ENCODE measurements around the gene PROB1.
"Not testable (repeated sequence)": the region's sequence is repeated elsewhere in the genome, so short reads cannot be mapped to it uniquely, and the experiment has no call there.

The PROB1 gene

DNA sequence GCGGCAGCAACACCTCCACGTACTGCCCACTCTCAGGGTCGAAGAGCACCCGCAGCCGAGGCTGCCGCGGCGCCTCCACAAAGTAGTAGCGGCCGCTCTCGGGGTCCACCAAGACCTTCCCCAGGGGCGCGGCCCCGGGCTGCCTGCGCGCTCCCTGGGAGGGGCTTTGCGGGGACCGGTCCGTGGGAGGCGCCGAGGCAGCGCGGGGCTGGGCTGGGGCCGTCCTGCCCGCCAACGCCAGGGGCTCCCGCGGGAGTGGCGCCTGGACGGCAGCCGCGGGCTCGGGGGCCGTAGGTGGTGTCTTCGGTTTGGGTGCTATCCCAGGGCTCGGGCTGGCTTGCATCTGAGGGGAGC lies 2.6 kb downstream of the PROB1 start:
- no peak for DNase-seq

DNA sequence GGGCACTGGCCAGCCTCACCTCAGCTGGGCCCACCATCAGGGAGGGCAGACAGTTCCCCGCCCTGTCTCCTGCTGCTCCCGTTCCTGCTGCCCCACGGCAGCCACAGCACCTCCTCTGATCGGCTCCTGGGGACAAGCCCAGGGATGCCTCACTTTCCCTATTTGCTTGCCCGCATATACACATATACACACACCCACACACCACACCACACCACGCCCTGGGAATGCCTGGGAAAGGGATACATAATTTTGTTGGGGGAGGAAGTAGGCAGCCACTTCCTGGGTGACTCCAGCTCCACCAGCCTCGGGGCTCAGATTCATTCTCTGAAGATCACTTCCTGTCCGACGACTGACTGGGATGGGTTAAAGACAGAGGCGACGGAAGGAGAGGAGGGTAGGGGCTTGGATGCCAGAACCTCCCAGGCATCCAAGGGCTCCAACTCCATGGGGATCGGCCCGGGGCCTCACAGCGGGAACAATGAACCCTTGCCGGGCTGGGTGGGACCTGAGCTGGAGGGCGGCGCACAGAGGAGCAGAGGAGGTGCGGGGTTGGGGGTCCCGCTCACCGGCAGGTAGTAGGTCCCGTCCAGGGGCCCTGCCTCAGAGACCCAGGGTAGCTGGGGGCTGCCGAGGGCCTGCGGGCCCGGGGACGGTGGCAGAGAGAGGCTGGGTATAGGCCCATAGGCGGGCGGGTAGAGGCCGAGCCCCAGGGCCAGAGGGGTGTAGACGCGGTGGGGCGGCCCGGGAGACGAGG lies 3.2 kb downstream of the PROB1 start:
- no peak for DNase-seq

DNA sequence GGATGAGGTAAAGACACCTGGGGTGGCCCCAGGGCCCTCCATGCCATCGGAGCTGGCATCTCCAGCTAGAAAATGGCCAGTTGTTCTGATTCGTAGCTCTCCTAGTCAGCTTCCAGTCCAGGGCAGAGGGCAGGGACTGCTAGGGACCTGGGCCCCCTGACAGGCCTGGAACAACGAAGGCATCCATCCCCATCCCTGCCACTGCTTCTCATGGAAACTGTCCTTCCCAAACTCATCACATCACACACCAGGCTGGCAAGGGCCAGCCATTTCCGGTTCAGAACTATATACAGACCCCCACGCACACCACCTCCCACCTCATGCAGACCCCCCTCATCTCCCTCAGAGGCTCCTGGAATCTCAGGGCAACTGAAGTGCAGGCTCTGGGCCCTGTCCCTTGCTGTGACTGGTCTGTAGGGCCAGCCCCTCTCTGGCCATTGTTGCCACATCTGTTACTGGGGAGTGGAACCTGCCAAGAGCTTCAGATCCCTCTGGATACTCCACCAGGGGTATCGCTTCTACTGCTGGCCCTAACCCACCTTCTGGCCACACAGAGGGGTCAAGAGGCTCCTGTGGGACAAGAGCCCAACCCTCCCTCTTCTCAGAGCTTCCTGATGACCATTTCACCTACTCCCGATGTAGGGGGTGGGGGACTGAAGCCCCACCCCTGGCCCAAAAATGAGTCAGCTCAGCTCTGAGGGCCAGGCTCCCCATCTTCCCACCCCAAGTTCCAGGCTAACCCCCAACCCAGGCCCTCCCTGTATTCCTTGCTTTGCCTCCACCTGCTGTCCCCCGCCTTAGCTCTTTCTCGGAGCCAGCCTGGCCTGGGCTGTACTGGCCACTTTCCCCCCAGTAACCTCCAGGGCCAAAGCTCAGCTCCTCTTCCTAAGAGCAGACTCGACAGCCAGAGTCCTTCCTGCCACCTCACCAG lies 4.0 kb downstream of the PROB1 start:
- DNase-seq = no peak

DNA sequence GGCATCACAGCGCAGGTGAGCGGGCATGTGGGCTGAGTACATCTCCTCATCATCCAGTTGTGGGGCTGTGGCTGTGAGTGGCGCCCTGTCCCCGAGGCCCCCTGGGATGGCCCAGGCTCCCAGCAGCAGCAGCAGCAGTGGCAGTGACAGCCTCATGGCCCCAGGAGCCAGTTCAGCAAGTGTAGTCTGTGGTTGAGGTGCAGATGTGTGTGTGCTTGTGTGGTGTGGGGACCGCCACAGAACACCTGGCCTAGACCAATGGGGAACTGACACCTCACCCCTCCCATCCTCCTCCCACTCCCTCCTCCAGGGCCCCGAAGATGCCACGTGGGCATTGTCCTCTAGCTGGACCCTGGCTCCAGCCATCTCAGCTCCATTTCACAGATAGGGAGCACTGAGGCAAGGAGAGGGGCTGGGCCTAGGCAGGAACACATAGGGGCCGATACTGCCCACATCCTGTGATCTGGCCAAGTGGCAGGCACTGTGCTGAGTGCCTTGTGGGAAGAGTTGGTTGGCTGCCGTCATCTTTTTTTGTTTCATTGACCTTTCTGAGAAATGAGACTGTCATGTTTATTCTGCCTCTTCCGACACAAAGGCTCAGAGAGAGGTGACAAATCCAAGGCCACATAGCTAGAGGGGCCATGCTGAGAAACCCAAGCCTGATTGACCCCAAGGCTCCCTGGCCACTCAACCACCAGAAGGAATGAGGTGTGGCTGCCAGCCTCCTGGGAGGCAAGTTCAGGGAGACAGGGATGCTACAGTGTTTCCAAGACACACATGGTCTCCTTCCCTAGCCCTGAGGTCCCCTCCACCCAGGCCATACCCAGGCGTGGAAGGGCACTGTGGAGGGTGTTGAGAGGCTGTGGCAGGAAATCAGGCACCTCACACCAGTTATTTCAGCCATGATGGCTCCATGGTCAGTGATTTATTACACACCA lies 4.9 kb downstream of the PROB1 start, which contains the start of gene MZB1:
Gene MZB1 (minus strand): TSS at position 213 of the 938 bp plus-strand sequence. CDS start 57 bp downstream, at position 156.
- no peak for DNase-seq

DNA sequence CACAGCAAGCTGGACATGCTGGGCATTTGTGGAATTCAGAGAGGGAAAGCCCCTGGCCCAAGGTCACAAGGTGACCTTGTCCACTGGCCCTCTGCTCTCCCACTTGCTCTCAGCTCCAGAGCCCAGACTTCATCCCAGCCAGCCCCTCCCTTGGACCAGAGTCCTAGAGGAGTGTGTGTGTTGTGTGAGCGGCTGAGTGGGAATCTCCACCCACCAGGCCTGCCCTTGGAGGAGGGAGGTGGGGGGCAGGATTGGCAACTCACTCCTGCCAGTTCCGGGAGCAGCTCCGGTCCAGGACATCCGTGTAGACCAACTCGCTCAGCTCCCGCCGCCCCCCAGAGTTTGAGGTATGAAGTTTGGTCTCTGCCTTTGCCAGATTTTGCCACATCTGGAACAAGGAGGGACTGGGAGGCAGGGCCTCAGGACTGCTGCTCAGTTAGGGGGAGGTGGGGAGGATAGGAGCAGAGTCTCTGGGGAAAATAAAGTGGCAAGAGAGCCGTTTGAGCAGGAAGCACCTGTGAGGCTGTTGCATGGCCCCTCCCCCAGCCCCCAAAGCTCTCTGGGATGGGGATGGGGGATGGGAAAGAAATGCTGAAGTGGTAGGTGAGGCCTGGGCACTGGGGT lies 6.6 kb downstream of the PROB1 start:
- DNase-seq = no peak

DNA sequence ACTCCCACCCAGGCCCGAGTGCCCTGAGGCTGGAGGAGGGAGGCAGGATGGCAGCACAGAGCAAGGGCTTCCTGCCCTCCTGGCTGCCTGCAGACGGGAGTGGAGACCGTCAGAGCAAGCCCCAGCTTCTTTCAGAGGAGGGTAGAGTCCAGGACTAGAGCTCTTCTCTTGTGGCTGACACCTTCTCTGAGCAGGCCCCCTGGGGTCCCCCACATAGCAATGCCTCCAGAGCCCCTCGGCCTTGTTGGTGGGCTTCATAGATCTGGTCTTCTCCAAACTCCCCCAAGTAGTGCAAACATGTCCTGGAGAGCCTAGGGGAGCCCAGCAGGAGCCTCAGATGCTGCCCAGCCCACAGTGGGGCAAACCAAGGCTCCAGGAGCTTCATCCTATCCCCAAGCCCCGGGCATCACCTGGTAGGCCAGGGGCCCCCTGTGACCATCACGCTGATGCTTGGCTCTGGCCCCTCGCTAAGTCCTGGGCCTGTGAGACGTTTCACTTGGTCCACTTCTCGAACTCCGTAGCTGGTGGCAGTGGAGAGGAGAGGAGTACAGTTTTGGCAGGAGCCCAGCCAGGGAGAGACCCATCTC lies 7.2 kb downstream of the PROB1 start:
- DNase-seq = no peak

DNA sequence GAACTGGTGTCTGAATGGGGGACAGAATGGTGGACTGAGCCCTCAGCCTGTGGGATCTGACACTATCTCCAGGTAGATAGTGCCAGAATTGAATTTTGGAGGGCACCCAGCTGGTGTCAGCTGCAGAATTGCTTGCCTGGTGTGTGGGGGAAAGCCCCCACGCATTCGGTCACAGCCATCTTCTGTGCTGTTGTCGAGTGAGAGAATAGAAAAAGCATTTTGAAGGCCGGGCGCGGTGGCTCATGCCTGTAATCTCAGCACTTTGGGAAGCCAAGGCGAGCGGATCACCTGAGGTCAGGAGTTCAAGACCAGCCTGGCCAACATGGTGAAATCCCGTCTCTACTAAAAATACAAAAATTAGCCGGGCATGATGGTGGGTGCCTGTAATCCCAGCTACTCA lies 7.9 kb downstream of the PROB1 start:
- DNase-seq = not testable (repeated sequence)

DNA sequence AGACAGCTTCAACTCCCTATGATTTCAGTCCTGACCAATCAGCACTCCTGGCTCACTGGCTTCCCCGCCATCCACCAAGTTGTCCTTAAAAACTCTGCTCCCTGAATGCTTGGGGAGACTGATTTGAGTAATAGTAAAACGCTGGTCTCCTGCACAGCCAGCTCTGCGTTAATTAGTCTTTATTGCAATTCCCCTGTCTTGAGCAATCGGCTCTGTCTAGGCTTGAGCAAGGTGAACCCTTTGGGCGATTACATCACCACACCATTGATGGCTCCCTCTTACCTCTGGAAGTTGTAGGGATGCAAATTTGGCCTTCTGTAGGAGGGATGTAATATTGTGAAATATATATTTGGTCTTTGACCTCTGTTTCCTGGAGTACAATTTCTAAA lies 8.9 kb downstream of the PROB1 start:
- DNase-seq = no peak

DNA sequence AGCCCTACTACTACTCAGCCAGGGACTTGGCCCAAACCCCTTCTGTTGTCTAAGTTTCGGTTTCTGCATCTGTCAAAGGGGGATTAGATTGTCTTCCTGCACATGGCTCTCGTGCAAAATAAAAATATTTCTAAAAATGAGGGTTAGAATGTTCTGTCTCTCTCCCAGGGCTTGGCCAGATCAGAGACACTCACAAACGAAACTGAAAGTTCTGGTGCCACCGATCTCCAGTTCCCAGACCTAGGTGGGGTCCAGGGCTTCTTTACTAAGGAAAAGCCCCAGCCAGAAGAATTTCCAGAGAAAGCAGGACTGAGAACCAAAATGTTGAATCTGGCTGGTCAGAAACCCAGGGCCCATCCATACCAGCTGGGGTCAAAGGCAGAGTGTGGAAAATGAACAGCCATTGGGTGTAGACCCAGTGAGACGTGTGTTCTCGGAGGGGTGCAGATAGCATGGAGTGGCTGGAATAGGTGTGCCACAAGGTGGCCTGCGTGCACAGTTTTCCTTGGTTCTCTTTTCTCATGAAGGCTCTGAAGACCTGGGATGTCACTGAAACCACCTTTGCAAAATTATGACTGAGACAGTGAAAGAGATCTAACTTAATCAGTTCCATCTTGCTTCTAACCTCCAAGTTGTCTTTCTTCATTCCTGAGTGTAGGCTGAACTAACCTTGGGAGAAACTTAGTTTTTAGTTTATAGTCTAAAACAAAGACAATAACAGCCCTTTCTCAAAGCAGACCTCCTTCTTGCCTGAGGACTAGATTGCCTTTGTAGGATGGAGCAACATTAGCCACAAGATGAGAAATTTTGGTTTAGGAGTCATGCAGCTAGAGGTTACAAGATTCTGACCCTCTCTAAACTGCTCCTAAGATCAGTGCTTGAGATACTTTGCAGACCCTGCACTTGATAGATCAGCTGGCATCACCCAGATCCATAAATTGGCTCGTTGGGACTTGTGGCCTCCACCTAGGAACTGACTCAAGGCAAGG lies 9.5 kb downstream of the PROB1 start:
- DNase-seq = no peak

DNA sequence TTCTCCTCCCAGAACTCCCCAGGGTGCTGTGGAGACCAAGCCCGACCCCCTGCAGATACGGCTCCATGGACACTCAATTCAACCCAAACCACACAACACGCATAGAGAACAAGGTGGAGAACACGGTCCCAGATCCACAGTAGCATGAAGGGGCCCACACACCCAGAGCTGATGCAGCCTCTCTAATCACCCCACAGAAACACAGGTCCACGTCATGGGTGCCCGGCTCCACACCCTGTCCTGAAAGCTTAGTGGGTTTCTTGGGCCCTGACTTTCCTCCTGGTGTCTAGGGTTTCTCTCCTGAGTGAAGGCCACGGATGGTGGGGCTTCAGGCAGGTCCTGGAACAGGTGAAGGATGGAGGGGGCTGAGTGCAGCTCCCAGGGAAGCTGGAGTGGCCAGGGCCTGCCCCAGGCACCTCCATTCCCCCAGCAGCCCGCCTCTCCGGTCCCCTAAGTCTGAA lies 10.3 kb downstream of the PROB1 start:
- DNase-seq = no peak

DNA sequence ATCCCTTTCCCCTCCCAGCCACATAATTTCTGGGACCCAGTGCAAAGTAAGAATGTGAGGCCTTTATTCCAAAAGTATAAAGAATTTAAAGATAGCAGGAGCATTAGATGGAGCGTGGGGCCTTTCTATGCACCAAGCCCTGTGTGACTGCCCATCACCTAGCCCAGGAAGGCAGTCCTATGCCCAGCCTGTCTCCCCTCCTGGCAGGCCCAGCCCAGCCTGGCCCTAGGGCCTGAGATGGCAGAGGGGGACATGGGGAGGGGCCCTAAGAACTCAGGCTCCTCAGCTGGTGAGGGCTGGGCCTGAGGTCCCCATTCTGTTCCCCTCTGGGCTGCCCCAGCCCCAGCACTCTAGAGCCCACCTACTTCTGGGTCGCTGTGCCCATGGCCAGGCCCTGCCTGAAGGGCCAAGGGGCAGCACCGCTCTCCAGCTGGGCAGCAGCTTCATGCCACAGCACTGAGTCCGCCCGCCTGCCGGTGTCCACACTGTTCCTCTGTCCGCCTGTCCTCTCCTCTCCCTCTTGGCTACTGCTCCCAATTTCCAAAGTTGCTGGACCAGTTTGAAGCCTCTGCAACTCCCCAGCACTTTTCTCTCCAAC lies 10.8 kb downstream of the PROB1 start:
- DNase-seq = no peak

DNA sequence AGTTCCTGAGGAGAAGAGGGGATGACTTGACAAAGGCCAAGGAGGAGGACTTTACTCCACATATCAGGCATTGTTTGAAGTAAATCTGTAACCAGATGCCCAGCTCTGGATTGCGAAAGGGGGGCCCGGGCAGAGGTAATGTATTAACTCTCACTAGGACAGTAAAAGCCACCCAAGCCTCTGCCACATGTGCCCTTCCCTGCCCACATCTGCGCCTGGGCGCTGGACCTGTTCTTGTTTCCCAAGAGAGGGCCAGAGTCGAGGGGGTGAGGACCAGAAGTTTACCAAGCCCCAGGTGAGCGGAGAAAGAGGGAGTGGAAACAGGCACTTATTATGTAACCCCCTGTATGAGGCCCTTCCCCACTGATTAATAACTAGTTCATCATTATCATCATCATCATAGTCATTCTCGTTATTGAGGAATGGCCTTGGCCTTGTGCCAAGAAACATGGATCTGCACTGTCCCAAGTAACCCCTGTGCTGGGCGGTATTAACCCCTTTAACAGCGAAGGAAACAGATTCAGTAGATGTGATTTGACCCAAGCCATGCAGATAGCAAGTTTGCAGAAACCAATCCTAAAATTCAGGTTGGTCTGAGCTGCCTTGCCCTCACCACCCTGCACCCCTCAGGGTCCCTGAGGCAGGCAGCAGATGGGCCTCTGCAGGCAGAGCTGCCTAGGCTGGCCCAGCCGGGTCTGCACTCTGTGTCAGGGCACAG lies 11.5 kb downstream of the PROB1 start, which contains the start of gene SLC23A1:
Gene SLC23A1 (minus strand): TSS at position 23 of the 718 bp plus-strand sequence. CDS start 44 bp downstream, outside the sequence.
- DNase-seq = no peak

DNA sequence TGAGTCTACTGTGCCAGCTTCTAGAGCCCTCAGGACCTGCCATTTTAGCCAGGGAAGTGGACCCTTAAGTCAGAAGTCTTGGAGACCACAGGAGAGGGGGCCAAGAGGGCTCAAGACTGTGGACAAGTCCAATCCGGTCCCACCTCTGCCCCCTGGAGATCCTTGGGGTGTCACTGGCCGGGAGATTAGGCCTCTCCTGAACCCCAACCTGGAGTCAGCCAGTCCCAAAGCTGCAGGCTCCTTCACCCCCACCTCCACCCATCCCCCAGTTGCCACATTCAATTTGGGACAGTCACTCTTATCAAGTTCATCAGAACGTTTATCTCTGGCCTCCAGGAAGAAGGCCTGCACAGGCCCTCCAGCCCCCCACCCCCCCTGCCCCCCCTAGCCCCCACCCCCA lies 12.1 kb downstream of the PROB1 start:
- DNase-seq = no peak

DNA sequence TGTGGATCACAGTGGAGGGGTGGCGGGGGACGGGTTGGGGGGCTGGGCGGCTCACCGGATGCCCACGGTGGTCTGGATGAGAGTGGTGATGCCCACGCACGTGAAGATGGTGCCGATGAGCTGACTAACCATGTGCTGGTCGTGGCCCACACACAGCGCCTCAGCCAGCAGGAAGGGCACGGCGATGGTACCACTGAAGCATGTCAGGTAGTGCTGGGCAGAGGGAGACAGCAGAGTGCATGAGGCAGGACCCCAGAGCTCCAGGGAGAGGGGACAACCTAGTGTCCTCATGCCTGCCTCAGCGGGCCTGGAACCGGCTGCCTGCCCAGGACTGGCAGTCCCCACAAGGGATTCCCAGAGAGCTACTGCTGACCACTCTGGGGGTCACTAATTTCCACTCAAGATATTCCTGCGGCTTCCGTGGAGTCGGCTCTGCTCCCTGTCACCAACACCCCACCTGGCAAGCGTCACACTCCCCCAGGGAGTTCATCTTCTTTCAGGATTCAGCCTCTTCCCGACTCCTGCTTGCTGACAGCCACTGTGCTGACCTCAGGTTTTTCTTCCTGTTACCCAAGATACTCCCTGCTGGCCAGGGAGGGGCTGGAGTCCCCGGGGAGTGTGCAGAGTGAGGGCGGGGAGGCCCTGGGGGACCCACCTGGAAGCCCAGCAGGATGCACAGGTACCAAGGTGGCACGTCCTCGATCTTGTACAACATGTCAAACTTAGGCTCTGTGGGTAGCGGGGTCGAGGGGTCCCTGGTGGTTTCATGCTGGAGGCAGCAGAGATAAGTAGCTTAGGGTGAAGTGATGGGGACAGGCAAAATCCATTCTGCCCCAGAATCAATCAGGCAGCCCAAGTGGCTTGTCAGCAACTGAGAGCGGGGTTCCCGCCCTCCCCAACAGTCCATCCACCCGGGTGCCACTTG lies 12.8 kb downstream of the PROB1 start:
- DNase-seq = no peak

DNA sequence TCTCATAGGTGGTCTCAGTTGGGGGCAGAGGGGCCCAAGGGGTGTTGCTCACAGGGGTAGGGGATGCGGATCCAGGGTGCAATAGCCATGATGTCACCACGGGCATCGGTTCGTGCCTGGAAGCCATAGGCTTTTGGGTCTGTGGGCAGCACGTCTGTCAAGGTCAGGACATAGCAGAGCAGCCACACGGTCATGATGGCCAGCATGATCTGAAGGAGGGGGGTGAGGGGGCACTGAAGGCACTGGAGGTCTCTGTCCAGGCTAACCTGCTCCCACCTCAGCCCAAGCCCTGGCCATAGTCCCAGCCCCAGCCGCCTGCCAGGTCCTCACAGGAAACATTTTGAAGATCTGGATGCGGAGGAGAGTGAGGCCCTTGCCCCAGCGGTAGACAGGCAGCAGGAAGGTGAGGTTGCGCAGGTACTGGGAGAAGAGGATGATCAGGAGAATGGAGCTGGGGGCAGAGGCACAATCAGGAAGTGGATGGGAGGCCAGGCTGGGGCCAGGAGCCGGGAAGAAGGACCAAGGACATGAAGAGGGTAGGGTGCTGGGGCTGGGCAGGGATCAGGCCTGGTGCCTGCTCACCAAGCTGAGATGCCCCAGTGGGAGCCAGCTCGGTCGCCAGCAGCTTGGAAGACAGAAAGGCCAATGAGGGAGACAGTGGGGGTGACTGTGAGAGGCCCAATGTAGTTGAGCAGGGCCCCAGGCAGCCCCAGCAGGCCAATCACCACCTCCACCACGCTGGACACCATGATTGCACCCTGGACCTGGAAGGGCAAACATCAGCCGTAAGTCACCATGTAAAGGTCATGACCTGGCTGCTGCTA lies 15.1 kb downstream of the PROB1 start:
- DNase-seq = no peak

DNA sequence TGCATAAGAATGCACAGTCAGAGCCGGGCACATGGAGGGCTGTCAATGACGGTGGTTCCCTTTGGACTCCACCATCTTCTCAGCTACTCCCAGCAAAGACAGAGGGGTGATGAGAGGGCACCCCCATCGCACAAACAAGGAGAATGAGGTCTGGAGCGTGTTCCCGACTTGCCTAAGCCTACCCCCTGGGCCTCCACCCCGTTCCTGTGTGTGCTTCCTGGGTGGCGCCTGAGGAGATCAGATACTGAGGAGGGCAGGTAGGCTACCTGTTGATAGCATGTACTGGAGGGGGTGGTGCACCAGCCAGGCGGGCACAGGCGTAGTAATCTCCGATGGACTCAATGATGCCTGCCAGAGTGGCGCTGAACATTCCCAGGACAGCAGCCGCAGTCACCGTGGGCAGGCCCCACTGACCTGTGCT lies 16.0 kb downstream of the PROB1 start:
- no peak for DNase-seq

DNA sequence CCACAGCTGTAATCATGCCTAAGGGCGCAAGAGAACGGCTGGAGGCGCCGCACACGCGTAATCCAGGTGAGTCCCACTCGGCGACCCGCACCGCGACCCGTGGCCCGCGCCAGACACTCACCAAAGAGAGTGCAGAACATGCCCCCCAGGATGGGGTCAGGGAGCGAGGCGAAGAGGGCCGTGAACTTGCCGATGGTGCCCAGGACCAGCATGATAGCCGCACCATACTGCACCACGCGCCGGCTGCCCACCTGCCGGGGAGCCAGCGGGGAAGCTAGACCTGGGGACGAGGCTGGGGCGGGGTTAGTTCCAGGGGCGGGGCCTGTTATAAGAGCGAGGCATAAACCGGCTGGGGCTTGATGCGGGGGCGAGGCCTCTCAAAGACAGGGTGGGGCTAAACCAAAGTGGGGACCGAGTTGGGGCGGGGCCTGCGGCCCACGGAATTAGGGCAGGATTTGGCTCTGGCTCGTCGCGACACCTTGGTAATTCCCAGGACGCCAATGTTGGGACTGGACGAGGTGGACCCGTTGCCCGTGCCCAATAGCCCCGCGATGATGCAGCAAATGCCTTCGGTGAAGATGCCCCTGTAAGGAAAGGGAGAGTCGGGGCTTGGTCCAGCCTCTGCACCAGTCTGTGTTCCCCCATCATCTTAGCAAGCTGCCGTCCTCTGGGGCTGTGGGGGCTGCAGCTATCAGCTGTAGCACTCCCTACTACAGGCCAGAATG lies 16.6 kb downstream of the PROB1 start:
- no peak for DNase-seq

Measured in amniotic stem cell (primary cell).